Sigmoid colon (tissue), 7 donors: ENCODE results near the gene ABCF1. TPM values are rescaled to one million over a fixed set of nuclear protein-coding genes. Genes with fewer than 3 reads are reported as not detected.

Source experiments
- DNase-seq: peaks from one replicate; pipeline ENCODE4 v3.0.0-alpha.2; 2019
- H3K27ac ChIP-seq, 4 donors: fragments of 200-600 bp; sonication (generic); one replicate each; pipeline ENCODE4 v1.5.1; 2016 to 2019; ENCODE audit warnings: mild to moderate bottlenecking in 1 of 4
- H3K27me3 ChIP-seq, 3 donors: fragments of 200-600 bp; sonication (generic); one replicate each; pipeline ENCODE4 v1.5.1; 2019; ENCODE audit warnings: mild to moderate bottlenecking in 1 of 3
- H3K36me3 ChIP-seq, 4 donors: fragments of 200-600 bp; sonication (generic); one replicate each; pipeline ENCODE4 v1.5.1; 2016 to 2019
- H3K4me1 ChIP-seq, 4 donors: fragments of 200-600 bp; sonication (generic); one replicate each; pipeline ENCODE4 v1.5.1; 2017 to 2019
- H3K4me3 ChIP-seq, 4 donors: fragments of 200-600 bp; sonication (generic); one replicate each; pipeline ENCODE4 v1.5.1; 2017 to 2019; ENCODE audit warnings: mild to moderate bottlenecking in 2 of 4, moderate library complexity in 1 of 4
- H3K9me3 ChIP-seq, 4 donors: fragments of 200-600 bp in 3 of 4; sonication (generic) in 3 of 4; one replicate each; pipeline versions ENCODE4 v1.5.1 to v1.6.1; 2013 to 2019
- CTCF ChIP-seq, 4 experiments: fragments of 450-650 bp in 3 of 4; fragments of 200-600 bp in 1 of 4; IDR thresholded peaks; one replicate each; pipeline ENCODE4 v1.5.1; 2016 to 2019; ENCODE audit warnings: antibody characterized with exemption in 4 of 4, mild to moderate bottlenecking in 3 of 4, moderate library complexity in 2 of 4
- EP300 ChIP-seq, 4 donors: sonication (generic); formaldehyde crosslinking; IDR thresholded peaks; one replicate each; pipeline ENCODE4 v1.6.1; 2017; ENCODE audit warnings: antibody characterized with exemption in 4 of 4
- POLR2A ChIP-seq, 2 donors: fragments of 450-650 bp; IDR thresholded peaks; one replicate each; pipeline ENCODE4 v1.6.1; 2016; ENCODE audit warnings: antibody characterized with exemption in 2 of 2, mild to moderate bottlenecking in 2 of 2, moderate library complexity in 2 of 2
- POLR2AphosphoS5 ChIP-seq, 4 donors: sonication (generic); formaldehyde crosslinking; IDR thresholded peaks; one replicate each; pipeline ENCODE4 v1.6.1; 2017; ENCODE audit warnings: antibody characterized with exemption in 4 of 4
- WGBS, 2 donors: extraction: QIAGEN DNeasy Blood & Tissue Kit; methylation state at CpG; one replicate each; pipeline ENCODE4 v1.1.7; 2013; 5-methylcytosine and 5-hydroxymethylcytosine counted together
- intact Hi-C: fragments of 100-400 bp; cut with DNase I; formaldehyde crosslinking; loops from one replicate; pipeline ENCODE4 v1.15.1; 2023
- polyA plus RNA-seq, 3 donors: library from polyadenylated mRNA; stranded (reverse); fragments of 200-250 nt; gene quantifications; one replicate each; pipeline ENCODE4 v1.2.3, GENCODE V29; 2013
- total RNA-seq, 4 donors: library from RNA; depleted of rRNA; stranded (reverse); fragments of >200 nt; gene quantifications; one replicate each; pipeline ENCODE4 v1.1.0, GENCODE V29; 2016
- donor health status: healthy with polysubstance abuse.
- donor health status: Bipolar disorder and iron deficiency.
- donor health status: healthy.

The ABCF1 gene
- total and polyA plus RNA-seq, 7 donors, result 17.4 to 46.7 (median 31.4) TPM

GRCh38 chr6:30554404-30554803, 16.8 kb upstream of the ABCF1 start:
- Histone ChIP-seq H3K36me3 (peaks cover 22 to 52% (median 24%) of the 10 kb centered on the region in 4 donors), H3K27me3 (no peaks in the 10 kb centered on the region), H3K4me1 (peaks cover 0 to 28% (median 21%) of the 10 kb centered on the region in 4 donors), H3K9me3 (no peaks in the 10 kb centered on the region), H3K27ac (peak overlapping the region in 3 of 4 donors; percentile 97 to 100 (median 98)), H3K4me3 (no peak overlapping the region)
- WGBS, 2 donors, result 95 to 96% methylated on average over 4 of the region's 4 CpGs
- intact Hi-C loops, result no loop called here
- no peak for DNase-seq
- TF ChIP-seq EP300 (IDR thresholded peaks at IDR 0.05) (no peak), CTCF (IDR thresholded peaks at IDR 0.05) (no peak), POLR2AphosphoS5 (IDR thresholded peaks at IDR 0.05) (no peak), POLR2A (IDR thresholded peaks at IDR 0.05) (no peak)

- intact Hi-C loops, result no loop called here
- Histone ChIP-seq H3K27ac (peak overlapping the region; percentile 96 to 100 (median 98)), H3K4me3 (peak overlapping the region; percentile 77 to 94 (median 85)), H3K27me3 (no peaks in the 10 kb centered on the region), H3K9me3 (no peaks in the 10 kb centered on the region), H3K4me1 (peaks cover 0 to 28% (median 21%) of the 10 kb centered on the region in 4 donors), H3K36me3 (peaks cover 19 to 45% (median 24%) of the 10 kb centered on the region in 4 donors)
- no peak for TF ChIP-seq POLR2AphosphoS5 (IDR thresholded peaks at IDR 0.05)
- no peak for TF ChIP-seq POLR2A (IDR thresholded peaks at IDR 0.05)
- peak; percentile 87 for DNase-seq
- 18 to 20% methylated on average over 34 of the region's 34 CpGs for WGBS, 2 donors
Observed at GRCh38 chr6:30554962-30555815, 16.1 kb upstream of the ABCF1 start.

- no peaks in the 10 kb centered on the region for H3K27me3 ChIP-seq
- H3K27ac ChIP-seq, result peak overlapping the region; percentile 96 to 100 (median 98)
- H3K36me3 ChIP-seq, result peaks cover 18 to 40% (median 22%) of the 10 kb centered on the region in 4 donors
- intact Hi-C loops, result loop anchor here (2.0 kb wide), 1 partner anchor 15 kb away; the partner anchor contains the start of gene ABCF1
- no peaks in the 10 kb centered on the region for H3K9me3 ChIP-seq
- H3K4me1 ChIP-seq, result peaks cover 0 to 28% (median 21%) of the 10 kb centered on the region in 4 donors
- WGBS, 2 donors, result 0 to 1% methylated on average over 15 of the region's 15 CpGs
- H3K4me3 ChIP-seq, result peak overlapping the region; percentile 77 to 94 (median 85)
- TF ChIP-seq POLR2A (IDR thresholded peaks at IDR 0.05), result no peak
- peak in 1 of 4 donors; percentile 11 for TF ChIP-seq EP300 (IDR thresholded peaks at IDR 0.05)
- TF ChIP-seq CTCF (IDR thresholded peaks at IDR 0.05), result no peak
- no peak for DNase-seq
Observed at GRCh38 chr6:30555816-30556065, 15.5 kb upstream of the ABCF1 start.

GRCh38 chr6:30556066-30556905, 15.0 kb upstream of the ABCF1 start, which contains the start of gene GNL1:
TSS of gene GNL1 (minus strand) at chr6:30556489. CDS start at chr6:30556203, 286 bp downstream.
- Histone ChIP-seq H3K4me3 (peak within 1 kb of the TSS; percentile 77 to 94 (median 85)), H3K27ac (peak within 1 kb of the TSS; percentile 96 to 100 (median 98)), H3K36me3 (peaks cover 16 to 34% (median 20%) of the 10 kb centered on the region in 4 donors), H3K27me3 (no peaks in the 10 kb centered on the region), H3K9me3 (no peaks in the 10 kb centered on the region), H3K4me1 (peaks cover 0 to 28% (median 21%) of the 10 kb centered on the region in 4 donors)
- intact Hi-C loops, result loop anchor here (2.0 kb wide), 1 partner anchor 15 kb away; the partner anchor contains the start of gene ABCF1
- peak; percentile 97 for DNase-seq
- TF ChIP-seq POLR2A (IDR thresholded peaks at IDR 0.05) (peak; percentile 5 to 23), EP300 (IDR thresholded peaks at IDR 0.05) (peak in 1 of 4 donors; percentile 5), POLR2AphosphoS5 (IDR thresholded peaks at IDR 0.05) (peak; percentile 65 to 91 (median 78)), CTCF (IDR thresholded peaks at IDR 0.05) (no peak)
- WGBS, 2 donors, result 0% methylated on average over 71 of the region's 71 CpGs
